HG02840 (cell line): ENCODE measurements around the gene CFAP410.

Experiments
- ATAC-seq: cut with Tn5 transposase; IDR thresholded peaks from one replicate; pipeline ENCODE4 v1.9.1; 2021; ENCODE audit warnings: mild to moderate bottlenecking, moderate library complexity, moderate number of reproducible peaks; ENCODE audit not compliant: unreplicated experiment, low FRiP score

CFAP410 gene

GRCh38 chr21:44338971-44339910 is at the start of gene CFAP410:
CFAP410 (minus strand) TSS chr21:44339390; CDS start chr21:44339194, 196 bp downstream.
- peak; percentile 84 for ATAC-seq

DNA sequence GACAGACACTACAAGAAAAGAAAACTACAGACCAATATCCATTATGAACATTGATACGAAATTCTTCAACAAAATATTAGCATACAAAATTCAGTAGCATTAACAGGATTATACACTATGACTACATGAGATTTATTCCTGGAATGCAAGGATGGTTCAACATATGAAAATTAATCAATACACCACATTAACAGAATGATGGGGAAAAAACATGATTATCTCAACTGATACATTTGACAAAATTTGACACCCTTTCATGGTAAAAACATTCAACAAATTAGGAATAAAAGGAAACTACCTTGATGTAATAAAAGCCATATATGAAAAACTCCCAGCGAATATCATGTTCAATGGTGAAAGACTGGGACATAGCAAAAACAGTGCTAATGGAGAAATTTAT is 45.8 kb upstream of the CFAP410 start:
- no peak for ATAC-seq

GRCh38 chr21:44383216-44383615 is 44.0 kb upstream of the CFAP410 start:
- no peak for ATAC-seq

GRCh38 chr21:44382536-44382935 is 43.3 kb upstream of the CFAP410 start:
- ATAC-seq = no peak

DNA sequence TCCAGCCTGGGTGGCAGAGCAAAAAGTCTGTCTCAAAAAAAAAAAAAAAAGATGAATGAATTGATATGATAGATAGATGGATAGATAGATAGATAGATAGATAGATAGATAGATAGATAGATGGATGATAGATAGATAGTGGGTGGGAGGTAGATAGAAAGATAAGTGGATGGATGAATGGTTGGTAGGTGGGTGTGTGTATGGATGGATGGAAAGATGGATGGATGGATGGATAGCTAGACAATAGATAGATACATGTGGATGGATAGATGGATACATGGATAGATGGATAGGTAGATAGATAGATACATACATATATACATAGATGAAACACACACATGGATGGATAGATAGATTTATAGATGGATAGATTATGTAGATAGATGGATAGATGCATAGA is 42.7 kb upstream of the CFAP410 start:
- no peak for ATAC-seq

GRCh38 chr21:44380876-44381275 is 41.7 kb upstream of the CFAP410 start:
- no peak for ATAC-seq

GRCh38 chr21:44379991-44380865 is 41.0 kb upstream of the CFAP410 start:
- ATAC-seq = no peak

DNA sequence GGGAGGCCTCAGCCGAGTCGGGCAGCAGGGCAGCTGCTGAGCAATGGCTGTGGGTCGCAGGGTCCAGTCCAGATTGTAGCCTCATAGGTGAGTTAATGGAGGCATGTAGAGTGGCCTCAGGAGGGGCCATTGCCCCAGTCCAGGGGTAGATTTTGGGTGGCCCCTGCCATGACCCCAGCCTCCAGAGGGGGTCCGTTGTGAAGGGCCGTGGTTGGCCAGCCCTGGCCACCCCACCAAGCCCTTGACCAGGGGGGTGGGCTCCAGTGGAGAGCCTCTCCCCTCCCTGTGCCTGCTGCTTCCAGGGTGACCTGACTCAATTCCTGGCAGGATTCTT is 40.3 kb upstream of the CFAP410 start:
- no peak for ATAC-seq

DNA sequence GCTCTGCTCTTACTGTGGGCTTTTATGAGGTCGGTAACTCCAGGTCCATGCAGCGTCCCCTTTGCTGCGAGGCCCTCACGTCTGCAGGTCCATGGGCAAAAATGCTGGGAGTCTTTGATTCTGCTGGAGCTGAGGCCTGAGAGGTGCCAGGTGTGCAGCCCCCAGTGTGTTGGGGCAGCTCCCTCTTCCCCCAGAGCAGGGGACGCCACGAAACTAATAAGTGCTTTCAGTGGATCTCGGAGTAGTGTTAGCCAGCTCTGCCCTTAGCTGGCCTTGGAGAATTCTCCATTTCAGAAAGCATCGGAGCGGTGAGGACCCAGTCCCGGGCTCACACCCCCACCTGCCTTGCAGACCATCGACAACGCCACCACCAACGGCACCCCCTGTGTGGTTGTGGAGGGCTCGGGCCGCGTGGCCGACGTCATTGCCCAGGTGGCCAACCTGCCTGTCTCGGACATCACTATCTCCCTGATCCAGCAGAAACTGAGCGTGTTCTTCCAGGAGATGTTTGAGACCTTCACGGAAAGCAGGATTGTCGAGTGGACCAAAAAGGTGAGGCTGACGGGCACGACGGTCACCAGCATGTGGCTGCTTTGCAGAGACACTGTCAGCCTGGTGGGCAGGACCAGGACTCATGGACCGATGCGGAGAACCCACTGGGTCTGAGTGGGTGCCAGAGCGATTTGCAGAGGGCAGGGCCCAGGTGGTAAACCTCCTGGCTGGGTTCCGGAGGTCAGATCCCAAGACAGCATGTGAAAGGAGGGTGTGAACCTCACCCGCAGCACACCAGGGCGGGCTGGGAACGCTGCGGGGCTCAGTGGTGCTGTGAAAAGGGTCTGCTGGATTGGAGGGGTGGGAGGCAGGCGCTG is 39.7 kb upstream of the CFAP410 start:
- ATAC-seq = no peak

DNA sequence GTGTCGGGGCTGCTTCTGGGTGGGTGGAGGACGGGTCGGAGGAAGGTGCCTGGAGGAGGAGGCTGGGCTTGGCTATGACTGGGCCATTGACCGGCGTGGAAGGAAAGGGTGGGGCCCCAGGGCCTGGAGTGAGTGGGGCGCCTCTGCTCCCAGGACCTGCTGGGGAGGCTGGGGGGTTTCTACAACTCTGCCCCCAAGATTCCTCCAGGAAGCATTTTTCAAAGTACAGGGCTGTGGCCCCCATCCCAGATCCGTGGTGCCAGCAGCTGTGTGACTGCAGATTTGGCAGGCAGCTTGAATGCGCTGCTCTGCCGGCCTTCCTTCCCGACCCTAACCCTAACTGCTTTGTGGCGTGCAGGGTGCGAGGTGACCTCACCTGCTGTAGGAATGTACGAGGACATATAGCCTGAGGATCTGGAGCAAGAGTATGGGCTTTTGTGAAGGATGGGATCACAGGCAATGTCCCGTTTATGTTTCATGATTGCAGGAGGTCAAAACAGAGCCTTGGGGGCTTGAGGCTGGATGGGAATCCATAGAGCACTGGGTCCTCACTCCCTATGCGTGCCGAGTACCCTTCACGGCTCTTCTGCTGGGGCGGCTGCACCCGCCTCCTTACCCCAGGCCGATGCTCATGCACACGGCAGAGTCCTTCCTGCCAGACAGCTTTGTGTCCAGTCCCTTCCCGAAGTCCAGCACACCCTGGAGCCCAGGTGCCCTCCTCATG is 38.9 kb upstream of the CFAP410 start:
- no peak for ATAC-seq

GRCh38 chr21:44377201-44377921 is 38.2 kb upstream of the CFAP410 start:
- no peak for ATAC-seq

- ATAC-seq = no peak
Observed at GRCh38 chr21:44376606-44377005, 37.4 kb upstream of the CFAP410 start.

GRCh38 chr21:44375761-44376241 is 36.6 kb upstream of the CFAP410 start:
- ATAC-seq = no peak

DNA sequence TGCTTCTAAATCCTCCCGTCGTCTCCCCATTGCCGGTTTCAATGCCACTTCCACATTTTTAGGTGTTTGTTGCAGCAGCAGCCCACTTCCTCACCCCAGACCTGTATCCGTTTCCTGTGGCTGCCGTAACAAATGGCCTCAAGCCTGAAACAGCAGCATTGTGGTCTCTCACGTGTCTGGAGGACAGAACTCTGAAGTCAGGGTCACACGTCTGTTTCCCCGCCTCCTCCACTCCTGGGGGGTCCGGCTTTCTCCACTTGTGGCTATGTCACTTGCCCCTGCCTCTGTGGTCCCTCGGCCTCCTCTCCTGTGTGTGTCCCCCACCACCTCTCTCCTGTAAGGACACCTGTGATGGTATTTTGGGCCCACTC is 36.1 kb upstream of the CFAP410 start:
- ATAC-seq = no peak

DNA sequence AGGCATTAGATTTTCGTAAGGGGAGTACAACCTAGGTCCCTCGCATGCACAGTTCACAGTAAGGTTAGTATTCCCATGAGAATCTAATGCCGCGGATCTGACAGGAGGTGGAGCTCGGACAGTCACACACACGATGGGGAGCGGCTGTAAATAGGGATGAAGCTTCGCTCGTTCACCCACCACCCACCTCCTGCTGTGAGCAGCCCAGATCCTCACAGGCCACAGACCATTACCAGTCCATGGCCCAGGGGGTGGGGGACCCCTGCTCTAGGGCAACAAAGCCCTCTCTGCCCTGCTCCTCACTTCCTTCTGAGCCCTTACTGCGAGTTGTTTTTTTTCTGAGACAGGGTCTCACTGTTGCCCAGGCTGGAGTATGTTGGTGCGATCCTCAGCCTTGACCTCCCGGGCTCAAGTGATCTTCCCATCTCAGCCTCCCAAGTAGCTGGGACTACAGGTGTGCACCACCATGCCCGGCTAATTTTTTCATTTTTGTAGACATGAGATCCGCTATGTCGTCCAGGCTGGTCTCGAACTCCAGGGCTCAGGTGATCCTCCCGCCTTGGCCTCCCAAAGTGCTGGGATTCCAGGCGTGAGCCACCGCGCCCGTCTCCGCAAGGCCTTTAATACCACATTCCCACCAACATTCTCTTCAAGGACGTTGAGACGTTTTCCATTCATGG is 35.6 kb upstream of the CFAP410 start:
- ATAC-seq = no peak

DNA sequence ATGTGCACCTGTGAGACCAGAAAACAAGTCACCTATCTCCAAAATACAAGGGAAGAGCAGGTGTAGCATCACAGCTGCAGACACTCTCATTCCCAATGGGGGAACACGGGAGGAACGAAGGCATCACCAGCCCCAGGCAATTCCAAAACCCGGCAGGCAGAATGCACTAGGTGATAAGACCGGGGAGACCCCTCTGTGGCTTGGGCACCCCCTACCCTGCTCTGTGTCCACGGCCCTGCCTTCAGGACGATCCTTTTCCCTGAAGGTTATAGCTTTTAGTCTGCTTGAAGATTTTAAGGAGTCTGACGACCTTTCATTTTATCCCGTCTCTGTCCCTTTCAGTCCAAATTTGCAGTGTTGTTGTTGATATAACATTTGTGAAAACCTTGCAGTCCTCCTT is 33.4 kb upstream of the CFAP410 start:
- ATAC-seq = no peak

- ATAC-seq = no peak
Observed at GRCh38 chr21:44371596-44371995, 32.4 kb upstream of the CFAP410 start.

DNA sequence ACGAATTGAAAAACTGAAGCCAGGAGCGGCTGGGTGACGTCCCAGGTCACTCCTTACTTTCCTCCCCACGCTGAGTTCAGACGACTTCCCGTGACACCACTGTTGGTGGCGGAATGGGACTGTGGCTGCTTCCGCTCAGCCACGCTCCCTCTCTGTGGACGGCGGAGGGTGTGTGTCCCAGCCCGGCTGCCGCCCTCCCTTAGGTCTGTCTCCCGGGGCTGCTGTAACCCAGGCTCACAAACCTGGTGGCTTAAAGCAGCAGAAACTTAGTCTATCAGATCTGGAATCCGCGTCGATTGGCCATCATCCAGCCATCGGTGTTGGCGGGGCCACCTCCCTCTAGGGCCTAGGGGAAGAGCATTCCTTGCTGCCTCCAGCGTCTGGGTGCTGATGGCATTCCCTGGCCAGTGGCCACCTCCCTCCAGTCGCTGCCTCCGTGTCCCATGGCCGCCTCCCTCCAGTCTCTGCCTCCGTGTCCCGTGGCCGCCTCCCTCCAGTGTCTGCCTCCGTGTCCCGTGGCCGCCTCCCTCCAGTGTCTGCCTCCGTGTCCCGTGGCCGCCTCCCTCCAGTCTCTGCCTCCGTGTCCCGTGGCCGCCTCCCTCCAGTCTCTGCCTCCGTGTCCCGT is 31.7 kb upstream of the CFAP410 start:
- no peak for ATAC-seq
